CD1c-positive myeloid dendritic cell (primary cell): Measurements from ENCODE around the gene MYLK.

Experiments used
- DNase-seq: peaks from one replicate; pipeline ENCODE4 v3.0.0-alpha.2; 2016; ENCODE audit errors: extremely low spot score

The MYLK gene

DNA sequence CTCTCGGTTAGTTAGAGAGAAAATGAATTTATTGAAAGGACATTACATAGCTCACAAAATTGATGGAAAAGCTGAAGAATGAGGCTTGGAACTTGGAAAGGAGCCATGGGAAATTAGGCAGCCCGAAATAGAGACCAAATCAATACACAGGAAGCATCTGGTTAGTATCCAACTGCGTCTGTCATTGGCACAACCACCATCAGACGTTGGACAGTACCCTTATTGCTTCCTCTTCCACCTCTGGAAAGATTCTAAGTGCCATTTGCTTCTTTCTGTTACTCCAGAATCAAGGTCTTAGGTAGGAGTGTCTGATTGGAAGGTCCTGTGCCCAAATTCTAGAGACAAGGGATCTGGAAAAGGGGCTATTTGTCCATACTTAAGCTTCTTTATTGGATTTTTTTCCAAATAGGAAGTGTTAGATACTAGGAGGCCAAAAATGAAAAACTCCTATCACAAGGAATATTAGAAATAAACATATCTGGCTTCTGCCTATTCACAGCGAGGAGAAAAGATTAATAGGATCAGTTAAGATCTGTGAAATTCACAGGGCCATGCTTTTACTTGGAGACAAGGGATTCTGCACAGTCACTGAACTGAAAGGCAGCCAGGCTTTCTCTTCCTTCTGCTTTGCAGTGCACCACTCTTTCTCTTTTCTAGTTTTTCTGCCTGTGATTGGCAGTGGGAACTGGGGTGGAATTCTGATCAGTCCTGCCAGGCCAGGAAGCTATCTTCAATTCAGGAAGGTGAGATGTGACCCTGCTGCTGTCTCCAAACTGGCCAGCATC is 288.5 kb downstream of the MYLK start:
- no peak for DNase-seq

GRCh38 chr3:123593381-123593780 is 290.8 kb downstream of the MYLK start:
- DNase-seq = no peak

DNA sequence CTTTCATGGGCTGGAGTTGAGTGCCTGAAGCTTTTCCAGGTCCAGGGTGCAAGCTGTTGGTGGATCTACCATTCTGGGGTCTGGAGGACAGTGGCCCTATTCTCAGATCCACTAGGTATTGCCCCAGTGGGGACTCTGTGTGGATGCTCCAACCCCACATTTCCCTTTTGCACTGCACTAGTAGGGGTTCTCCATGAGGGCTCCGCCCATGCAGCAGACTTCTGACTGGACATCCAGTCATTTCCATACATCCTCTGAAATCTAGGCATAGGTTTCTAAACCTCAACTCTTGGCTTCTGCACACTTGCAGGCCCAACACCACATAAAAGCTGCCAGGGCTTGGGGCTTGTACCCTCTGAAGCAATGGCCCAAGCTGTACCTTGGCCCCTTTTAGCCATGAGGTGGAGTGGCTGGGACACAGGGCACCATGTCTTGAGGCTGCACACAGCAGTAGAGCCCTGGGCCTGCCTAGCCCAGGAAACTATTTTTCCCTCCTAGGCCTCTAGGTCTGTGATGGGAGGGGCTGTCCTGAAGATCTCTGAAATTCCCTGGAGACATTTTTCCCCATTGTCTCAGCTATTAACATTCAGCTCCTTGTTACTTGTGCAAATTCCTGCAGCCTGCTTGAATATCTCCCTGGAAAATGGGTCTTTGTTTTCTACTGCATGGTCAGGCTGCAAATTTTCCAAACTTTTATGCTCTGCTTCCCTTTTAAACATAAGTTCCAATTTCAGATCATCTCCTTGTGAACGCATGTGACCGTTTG is 293.3 kb downstream of the MYLK start:
- DNase-seq = no peak

- no peak for DNase-seq
Observed at GRCh38 chr3:123587401-123587800, 296.7 kb downstream of the MYLK start.

GRCh38 chr3:123586968-123587367 is 297.2 kb downstream of the MYLK start:
- DNase-seq = no peak

- DNase-seq = no peak
Observed at GRCh38 chr3:123586131-123586530, 298.0 kb downstream of the MYLK start.

DNA sequence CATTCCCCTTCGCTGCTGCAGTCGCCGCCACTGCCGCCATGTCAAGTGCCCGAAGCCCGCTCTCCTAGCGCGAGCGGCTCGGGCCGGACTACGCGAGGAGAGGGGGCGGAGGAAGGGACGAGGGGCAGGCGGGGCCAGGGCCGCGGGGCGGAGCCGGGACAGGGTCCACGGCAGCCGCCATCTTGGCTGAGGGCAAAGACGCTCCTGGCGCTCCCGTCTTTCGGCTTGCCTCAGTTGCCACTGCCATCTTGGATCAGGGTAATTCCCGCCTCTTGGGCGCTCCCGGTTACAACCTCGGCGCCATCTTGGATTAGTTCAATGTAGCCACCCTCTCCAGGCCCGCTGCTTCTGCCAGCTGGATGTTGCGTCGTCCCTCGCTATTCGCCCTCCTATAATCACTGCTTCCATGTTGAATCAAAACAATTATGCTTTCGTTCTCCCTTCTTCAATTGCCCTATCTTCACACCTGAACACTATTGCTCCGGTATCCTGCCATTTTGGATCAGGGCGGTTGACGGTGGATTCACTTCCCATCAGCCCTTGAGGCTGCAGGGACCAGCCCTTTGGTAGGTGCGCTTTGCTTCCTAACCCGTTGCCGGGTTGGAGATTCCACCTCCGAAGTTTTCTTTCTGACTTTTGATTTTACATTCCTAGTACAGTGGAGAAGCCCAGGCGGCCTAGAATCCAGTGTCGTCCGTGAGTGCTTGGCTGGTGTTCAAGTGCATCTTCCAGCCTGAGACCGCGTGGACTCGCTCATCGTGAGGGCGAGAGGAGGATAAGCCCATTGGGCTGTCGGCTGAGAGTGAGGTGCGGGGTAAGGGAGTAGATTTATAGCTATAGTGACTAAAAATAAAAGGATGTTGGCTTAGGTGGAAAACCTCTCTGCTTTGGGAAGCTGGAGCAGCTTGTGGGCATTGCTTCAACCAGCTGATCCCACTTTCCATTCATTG is 298.9 kb downstream of the MYLK start, which contains the start of gene HACD2:
Gene HACD2, minus strand, starts transcription at position 66 of the 950 bp plus-strand sequence. Its CDS starts 26 bp downstream, at position 40.
- DNase-seq = peak; percentile 98

DNA sequence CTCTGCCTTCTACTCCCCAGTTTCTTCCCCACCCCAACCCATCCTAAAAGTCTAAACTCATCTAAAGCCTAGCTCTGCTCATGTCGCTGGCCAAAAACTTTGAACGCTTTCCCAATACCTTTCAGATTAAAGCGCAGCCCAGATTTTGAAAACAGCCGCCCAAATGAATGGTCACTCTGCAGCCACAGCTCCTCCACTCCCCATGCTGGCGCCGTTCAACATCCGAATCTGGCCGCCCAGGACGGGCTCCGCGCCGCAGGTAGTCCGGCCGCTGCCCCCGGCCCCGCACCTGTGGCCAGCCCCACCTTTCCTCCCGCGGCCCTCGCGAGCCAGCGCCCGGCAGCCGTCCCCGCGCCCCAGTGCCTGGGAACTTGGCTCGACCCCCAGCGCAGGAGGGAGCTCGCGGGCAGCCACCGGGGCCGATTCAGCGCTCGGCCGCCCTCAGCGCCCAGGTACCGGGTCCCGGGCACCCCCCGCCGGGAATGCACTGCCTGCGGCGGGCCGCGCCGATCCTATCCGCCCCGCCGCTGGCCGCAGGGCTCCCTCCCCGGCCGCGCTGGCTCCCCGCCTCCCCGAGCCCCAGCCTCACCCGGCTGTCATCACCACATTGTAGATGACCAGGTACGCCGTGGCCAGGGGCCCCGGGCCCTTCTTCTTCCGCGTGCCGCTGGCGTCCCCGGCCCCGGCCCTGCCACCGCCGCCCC is 299.7 kb downstream of the MYLK start:
- no peak for DNase-seq

GRCh38 chr3:123583561-123583960 is 300.6 kb downstream of the MYLK start:
- no peak for DNase-seq

GRCh38 chr3:123582315-123582714 is 301.8 kb downstream of the MYLK start:
- no peak for DNase-seq

DNA sequence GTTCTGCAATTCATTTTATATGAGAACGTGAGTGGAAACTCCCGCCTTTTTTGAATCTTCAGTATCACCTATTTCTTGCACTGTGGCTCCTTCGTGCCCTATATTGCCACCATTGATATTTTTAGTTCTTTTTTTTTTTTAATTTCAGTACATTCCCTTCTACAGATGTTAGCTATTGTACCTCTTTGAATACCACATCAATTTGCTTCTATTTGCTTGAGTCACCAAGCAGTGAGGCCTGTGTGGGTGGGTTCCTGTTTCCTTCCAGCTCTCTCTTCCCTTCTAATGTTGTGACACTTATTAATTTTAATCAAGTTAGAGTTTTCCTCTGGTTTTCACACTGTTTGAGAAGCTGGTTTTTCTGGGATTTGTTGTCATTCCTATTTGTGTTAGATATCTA is 308.0 kb downstream of the MYLK start:
- DNase-seq = peak; percentile 84

GRCh38 chr3:123571973-123572365 is 312.2 kb downstream of the MYLK start:
- no peak for DNase-seq

GRCh38 chr3:123571264-123571972 is 312.7 kb downstream of the MYLK start:
- DNase-seq = peak; percentile 66

GRCh38 chr3:123568875-123569274 is 315.3 kb downstream of the MYLK start:
- no peak for DNase-seq

DNA sequence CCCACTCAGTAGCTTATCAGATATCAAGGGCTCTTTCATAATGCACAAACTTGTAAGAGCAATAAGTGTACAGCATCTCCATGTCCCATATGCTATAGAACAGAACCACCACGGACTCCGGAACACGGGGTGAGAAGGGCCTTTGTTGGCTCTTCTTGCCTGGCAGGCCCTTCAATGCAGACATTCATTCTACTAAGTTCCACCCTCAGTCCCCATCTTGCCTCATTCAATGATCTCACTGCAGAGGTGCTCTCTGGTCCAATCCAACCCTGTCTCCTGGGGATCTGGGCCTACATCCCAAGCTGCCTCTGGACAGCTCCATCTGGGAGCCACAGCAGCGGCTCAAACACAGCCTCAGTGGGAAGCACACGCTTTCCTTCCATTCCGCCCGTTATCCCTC is 316.1 kb downstream of the MYLK start:
- DNase-seq = no peak

DNA sequence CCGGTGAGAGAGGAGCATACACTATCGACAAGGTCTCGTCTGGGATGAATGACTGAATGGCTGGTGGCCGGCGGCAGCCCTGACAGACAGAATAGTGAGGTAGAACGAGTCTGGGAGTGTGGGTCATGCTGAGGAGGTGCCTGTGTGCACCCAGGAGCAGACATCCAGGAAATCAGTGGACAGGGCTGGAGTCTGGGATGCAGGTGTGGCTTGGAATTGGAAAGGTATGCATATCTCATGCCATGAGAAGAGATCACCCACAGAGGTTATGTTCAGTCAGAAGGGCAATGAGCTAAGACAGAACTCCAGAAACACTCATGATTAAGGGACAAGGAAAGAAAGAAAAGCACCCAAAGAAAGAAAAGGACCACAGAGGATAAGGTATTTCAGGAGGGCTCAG is 320.1 kb downstream of the MYLK start:
- no peak for DNase-seq

GRCh38 chr3:123562547-123562946 is 321.6 kb downstream of the MYLK start:
- DNase-seq = no peak

- DNase-seq = no peak
Observed at GRCh38 chr3:123561188-123561587, 322.9 kb downstream of the MYLK start.
